Stimulated activated CD4-positive, alpha-beta T cell treated with anti-CD3 and anti-CD28 coated beads, Interleukin-4, amount 100 ng/mL, for 4 hours (primary cell): ENCODE results near the gene PPP1R12A.
"Not testable (repeated sequence)": the region's sequence is repeated elsewhere in the genome, so short reads cannot be mapped to it uniquely, and the experiment has no call there.

ENCODE experiments used
- DNase-seq, 2 experiments: peaks; one replicate each; pipeline ENCODE4 v3.0.0-alpha.2; 2020

PPP1R12A gene

GRCh38 chr12:79837575-79837974 lies 97.3 kb downstream of the PPP1R12A start:
- DNase-seq: no peak

- DNase-seq: no peak
These were observed 99.5 kb downstream of the PPP1R12A start for GRCh38 chr12:79835377-79835843.

- no peak for DNase-seq
These were observed 100.1 kb downstream of the PPP1R12A start for GRCh38 chr12:79834712-79835376.

- no peak for DNase-seq
These were observed 104.5 kb downstream of the PPP1R12A start for GRCh38 chr12:79830440-79830839.

GRCh38 chr12:79828924-79829323 lies 106.0 kb downstream of the PPP1R12A start:
- no peak for DNase-seq

- no peak for DNase-seq
These were observed 107.4 kb downstream of the PPP1R12A start for GRCh38 chr12:79827484-79827883.

- DNase-seq: no peak
These were observed 108.4 kb downstream of the PPP1R12A start for GRCh38 chr12:79826267-79827128.

- no peak for DNase-seq
These were observed 112.4 kb downstream of the PPP1R12A start for GRCh38 chr12:79822475-79822874.

GRCh38 chr12:79818856-79819255 lies 116.0 kb downstream of the PPP1R12A start:
- no peak for DNase-seq

GRCh38 chr12:79784366-79785065 lies 150.4 kb downstream of the PPP1R12A start:
- DNase-seq: not testable (repeated sequence)

GRCh38 chr12:79782172-79782900 lies 152.6 kb downstream of the PPP1R12A start:
- no peak for DNase-seq

- DNase-seq: no peak
These were observed 156.0 kb downstream of the PPP1R12A start for GRCh38 chr12:79778802-79779448.

GRCh38 chr12:79776111-79776510 lies 158.8 kb downstream of the PPP1R12A start:
- no peak for DNase-seq

GRCh38 chr12:79775355-79776027 lies 159.4 kb downstream of the PPP1R12A start:
- DNase-seq: no peak

- no peak for DNase-seq
These were observed 161.0 kb downstream of the PPP1R12A start for GRCh38 chr12:79773896-79774295.

GRCh38 chr12:79769860-79770485 lies 164.9 kb downstream of the PPP1R12A start:
- no peak for DNase-seq

GRCh38 chr12:79769189-79769859 lies 165.6 kb downstream of the PPP1R12A start:
- DNase-seq: no peak

GRCh38 chr12:79766705-79767464 lies 168.0 kb downstream of the PPP1R12A start:
- DNase-seq: no peak

GRCh38 chr12:79765157-79765556 lies 169.7 kb downstream of the PPP1R12A start:
- no peak for DNase-seq

- DNase-seq: no peak
These were observed 170.3 kb downstream of the PPP1R12A start for GRCh38 chr12:79764641-79765040.
